GM19023 (cell line): ENCODE measurements around the gene AKAP8L.
A peak's percentile ranks its signal among the peaks of the same experiment; 100 is the strongest.

Experiments
- ATAC-seq: cut with Tn5 transposase; IDR thresholded peaks from one replicate; pipeline ENCODE4 v1.9.1; 2021; ENCODE audit warnings: mild to moderate bottlenecking, moderate library complexity; ENCODE audit not compliant: unreplicated experiment

AKAP8L gene

DNA sequence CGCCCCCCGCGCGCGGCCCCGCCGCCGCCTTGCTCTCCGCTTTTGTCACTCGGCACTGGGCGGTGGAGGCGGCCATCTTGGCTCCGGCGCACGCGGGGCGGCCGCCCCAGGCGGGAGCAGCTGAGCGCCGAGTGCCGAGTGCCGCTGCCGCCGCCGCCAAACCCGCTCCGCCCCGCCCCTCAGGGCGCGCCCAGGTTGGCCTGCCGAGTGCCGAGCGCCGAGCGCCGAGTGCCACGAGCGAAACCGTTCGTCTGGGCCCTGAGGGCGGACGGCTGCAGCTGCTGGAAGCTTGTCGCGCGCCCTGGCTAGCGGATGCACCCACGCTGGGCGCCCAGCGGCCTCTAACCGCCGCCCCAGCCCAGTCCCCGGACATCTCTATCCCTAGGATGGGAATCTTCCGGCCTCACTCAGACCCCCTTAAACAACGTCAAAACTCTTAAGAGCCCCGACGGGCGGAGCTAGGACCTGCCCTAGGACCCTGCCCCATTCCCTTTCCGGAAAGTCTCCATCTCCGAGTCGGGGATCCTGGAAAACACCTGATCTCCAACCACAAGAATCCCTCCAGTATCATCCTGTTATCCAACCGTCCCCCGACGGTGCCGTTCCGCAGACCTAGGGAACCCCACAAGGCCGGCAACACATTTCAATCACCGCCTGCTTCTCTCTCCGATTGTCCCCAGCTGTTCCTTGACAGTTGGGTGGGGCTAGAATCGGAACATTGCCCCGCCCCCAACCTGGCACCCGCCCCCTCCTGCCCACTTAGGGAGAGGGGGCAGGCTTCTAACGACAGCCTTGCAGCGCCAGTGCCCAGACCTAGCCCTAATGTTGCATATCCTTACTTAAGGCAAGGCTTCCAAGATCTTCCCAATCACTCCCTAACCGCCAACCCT, 14.1 kb upstream of the AKAP8L start:
- peak; percentile 70 for ATAC-seq

DNA sequence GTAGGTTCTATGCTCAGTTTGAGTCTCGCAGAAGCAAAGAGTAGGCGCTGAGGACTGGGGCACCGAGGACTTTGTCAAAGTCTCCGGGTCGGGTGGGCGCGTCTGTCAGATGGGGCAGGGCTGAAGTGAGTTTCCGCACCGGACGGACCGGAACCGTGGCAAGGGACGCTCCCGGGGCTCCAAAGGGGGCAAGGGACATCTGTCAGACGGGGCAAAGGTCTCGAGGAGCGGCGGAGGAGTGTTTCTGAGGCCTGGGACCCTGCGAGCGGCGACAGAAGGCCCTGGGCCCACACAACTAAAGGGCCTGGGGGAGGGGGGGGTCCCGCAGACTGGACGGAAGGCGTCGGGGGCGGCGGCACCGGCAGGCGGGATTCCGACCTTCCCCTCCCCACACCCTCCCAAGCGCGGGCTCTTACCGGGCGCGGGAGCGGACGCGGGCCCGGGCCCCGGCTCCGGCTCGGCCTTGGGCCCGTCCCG, 13.3 kb upstream of the AKAP8L start:
- no peak for ATAC-seq

DNA sequence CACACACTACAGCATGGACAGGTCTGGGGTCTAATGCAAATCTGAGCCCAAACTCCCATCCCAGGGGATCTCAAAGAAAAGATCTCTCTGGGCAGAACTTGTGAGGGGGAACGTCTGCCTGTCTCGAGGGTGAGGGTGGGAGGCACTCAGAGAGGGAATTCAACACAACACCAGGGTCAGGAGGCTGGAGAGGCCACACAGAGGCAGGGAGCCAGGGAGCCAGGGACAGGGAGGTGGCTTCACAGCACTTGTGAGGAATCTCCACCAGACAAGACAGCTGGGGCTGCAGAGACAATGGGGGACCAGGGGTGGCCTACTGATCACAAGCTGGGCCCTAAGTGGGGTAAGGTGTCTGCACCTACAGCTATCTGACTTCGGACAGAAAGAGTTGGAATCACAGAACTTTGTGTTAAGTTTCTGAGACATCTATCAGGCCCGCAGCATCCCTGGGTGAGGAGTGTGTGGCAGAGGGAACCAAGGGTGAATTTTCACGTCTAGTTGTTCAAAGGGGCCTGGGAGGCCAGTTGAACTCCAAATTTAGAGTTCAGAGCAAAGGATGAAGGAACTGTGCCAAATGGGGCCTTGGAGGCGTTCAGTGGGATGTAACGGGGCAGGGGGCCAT, 12.7 kb upstream of the AKAP8L start:
- no peak for ATAC-seq

DNA sequence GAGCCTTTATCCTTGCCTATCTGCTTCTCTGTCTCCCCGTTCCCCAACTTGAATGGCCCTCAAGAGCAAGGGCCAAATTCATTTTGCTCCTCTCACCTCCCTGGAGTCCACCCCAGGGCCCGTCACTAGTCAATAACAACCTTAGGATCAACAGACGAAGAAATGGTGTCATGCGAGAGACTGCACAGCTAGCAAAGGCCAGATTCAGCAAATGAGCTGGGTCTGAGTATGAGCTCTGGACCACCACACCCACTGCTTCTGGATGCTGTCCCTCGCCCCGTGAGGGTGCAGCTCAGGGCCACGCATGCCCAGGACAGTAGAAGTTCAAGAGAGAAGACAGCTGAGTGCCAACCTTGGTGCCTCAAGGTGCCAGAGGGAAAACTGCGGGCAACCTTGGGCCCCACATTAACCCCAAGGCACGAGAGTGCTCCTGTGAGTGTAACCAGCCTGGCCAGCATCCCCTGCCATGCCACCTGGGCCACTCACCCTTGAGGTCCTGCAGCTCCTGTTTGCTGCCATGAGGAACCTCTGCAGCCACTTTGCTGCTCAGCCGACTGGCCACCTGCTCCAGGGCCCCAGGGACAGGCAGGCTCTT, 11.8 kb upstream of the AKAP8L start:
- no peak for ATAC-seq

DNA sequence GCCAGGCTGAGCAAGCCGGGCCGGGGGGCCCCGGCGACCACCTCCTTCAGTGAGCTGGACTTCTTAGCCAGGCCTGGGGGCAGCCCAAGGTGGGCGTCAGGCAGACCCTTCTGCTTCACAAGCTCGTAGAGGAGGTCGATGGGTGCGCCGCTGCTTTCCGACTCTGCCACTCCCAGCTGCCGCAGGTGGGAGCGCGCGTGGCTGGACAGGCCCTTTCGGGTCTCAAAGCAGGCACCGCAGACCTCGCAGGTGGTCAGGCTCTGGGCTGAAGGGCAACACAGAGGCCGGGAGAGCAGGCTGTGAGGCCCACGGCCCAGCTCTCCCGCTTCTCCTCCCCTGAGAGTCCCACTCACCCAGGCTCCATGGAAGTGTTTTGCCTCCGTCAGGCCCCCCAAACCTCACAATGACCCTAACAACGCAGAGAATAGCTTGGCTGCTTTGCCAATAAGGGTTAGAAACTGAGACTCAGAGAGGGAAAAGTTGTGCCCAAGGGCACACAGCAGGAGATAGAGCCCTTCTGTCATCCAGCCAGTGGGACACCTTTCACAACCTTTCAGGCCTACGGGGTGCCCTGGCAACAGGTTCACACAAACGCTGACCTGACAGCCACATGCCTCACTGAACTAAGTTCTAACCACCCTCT, 11.2 kb upstream of the AKAP8L start:
- no peak for ATAC-seq

DNA sequence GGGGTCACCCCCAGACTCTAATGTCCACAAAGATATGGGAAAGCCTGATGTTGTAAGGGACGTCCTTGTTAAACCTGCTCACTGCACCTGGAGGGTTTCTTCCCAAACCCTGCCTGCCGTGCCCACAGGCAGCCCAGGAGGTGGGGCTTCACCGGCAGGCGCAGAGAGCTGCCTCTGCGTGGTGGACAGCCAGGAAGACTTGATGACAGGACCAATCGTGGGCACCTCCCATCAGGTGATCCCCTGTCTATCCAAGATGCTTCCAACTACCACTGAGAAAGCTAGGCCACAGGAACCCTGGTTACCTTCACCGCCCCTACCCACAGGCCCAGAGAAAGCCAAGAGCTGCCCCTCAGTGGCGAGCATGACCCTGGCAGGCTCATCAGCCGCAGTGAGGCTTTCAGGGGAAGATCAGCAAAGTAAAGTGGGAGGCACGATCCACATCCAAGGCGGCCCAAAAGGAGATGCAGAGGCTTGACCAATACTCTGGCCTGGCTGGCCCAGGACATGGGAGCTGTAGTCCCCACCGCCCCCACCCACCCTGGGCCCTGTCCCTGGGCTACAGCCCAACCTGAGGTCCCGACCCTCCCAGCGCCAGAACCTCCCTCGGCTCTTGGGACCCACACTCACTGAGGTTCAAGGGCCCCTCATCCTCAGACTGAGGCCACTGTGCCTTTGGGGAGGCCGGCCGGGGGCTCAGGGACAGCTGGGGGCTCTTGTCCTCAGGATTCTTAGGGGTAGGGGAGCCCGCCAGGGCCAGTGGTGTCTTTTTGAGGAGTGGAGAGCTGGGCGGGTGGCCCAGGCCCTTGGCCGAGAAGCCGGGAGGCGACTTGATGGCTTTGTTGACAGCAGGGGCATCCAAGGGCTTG, 10.4 kb upstream of the AKAP8L start:
- no peak for ATAC-seq

DNA sequence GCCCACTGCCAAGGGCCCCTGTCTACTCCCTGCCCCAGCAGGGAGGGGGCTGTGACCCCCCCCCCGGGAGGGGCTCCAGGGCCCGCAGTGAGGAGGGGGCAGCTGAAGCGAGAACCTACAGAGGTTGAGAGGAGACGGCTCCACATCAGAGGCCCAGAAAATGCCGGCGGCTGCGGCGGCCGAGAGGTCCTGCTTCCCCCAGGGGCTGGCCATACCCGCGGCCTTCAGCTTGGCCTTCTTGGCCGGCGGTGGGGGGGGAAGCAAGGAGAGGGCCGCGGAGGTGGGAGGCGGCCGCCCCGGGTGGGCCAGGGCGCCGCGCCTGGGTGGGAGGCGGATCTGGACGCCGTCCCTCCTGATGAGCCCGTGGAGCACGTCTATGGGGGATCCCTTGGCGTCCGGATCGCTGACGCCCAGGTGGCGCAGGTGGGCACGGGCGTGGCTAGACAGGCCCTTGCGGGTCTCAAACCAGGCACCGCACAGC, 9.2 kb upstream of the AKAP8L start:
- ATAC-seq = no peak

DNA sequence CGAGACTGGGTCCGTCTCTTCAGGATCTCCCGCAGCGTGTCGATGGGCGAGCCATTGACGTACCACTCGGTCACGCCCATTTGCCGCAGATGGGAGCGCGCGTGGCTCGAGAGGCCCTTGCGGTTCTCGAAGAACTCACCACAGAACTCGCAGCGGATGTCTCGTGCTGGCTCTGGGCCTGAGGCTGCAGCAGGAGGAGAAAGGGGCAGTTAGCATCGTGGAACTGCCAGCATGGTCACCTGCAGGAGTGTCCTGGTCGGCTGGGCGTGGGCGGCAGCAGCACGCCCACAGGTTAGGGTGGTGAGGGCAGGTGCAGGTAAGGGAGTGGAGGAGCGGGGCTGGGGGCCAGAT, 8.5 kb upstream of the AKAP8L start:
- no peak for ATAC-seq

DNA sequence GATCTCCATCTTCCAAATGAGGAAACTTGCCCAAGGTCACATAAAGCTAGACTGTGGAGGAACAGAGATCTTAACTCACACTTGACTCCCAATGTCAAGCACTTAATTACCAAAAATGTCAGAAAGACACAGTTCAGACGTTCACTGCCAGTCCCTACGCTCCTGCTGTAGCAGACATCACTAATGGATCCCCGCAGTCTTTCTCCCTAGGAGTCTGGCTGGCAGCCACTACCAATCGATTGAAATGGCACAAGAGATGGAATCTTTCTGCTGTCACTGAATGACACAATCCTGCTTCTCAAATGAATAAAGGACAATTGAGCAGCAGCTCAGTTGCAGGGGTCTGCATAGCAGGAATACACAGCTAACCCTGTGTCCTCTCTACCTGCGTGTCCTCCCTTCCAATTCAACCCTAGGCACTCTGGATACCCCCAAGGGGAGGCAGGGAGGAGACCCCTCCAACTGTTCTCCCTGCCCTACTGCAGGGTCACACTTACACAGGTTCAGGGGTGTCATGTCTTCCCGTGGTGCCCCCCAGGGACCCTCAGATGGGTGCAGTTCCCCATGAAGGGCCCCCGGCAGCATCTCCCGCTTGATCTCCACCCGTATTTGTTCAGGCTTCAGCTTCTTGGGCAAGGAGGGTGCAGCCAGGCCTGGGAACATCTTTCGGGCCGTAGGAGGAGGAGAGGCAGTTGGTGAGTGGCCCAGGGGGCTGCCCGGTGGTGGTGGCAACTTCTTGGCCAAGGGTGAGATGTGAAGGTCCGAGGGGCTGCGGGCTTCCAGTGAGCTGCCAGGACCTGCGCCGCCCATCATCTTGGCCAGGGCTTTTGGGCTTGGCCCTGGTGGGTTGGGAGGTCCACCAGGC, 7.9 kb upstream of the AKAP8L start:
- ATAC-seq = no peak

DNA sequence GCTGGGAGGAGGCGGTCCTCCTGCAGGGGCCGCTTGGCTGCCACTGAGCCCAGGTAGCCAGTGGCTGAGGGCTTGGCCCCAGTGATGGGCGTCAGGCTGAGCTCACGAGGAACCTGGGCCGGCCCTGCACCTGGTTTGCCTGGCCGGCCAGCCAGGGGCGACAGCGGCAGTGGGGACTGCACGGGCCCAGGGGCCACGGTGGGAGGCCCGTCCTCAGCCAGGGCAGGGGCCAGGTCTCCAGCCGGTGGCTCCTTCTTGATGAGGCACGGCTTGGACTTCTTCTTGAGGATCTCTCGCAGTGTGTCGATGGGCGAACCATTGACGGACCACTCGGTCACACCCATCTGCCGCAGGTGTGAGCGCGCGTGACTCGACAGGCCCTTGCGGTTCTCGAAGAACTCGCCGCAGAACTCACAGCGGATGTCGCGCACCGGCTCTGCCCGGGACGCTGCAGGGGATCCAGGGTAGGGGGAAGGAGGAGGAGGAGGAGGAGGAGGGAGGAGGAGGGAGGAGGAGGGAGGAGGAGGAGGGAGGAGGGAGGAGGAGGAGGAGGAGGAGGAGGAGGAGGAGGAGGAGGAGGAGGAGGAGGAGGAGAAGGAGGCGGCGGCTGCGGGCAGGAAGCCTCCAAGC, 6.6 kb upstream of the AKAP8L start:
- no peak for ATAC-seq

DNA sequence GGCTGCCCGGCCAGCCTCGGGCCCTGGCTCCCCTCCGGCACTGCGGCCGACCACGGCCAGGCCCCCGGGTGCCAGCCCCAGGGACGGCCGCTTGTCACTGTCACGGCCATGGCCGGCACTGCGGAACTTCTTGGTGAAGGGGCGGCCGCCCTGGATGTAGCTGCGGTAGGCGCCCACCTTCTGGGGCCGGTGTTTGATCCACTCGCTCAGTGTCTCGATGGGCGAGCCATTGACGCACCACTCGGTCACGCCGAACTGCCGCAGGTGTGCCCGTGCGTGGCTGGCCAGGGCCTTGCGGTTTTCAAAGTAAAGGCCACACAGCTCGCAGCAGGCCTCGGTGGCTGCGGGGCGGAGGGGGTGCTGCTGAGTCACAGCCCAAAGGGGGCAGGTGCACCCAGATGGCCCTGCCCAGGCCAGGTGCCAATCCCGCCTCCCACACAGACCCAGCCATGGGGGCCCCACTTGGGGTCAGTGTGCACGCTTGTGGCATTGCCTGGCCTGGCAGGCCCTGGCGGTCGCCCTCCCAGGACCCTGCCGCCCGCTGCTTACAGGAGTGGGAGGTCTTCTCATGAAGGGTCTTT, 6.0 kb upstream of the AKAP8L start:
- ATAC-seq = no peak

DNA sequence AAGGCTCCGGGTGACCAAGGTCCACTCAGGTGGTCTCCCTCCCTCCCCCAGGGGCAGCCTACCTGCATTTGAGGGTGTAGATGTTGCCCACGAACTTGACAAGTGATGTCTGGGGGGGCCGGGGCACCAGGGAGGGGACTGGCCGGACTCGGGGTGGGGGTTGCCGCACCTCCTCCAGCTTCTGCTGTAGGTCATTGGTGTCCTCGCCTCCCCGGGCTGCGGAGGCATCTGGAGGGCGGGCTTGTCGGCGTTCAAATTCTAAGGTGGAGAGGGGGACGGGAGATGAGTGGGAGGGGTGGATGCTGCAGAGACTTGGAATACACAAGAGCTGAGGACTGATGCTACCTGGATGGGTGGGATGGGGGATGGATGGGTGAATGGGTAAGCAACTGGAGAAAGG, 5.3 kb upstream of the AKAP8L start:
- ATAC-seq = no peak

DNA sequence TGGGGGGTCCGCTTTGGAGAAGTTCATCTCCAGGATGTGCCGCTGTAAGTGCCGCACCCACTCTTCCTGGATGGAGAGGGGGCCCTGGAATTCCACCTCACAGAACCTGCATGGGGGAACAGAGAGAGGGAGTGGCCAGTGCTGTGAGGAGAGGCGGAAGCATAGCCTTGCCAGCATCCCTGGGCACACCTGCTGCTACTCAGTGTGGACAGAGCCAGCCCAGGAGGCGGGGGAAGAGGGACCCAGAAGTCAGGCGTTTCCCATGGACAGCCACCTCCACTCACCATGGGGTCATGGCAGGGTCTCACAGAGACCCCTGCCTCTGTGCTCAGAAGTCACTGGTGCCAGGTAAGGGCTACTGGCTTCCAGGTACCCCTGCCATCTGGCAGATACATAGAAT, 4.3 kb upstream of the AKAP8L start:
- no peak for ATAC-seq

DNA sequence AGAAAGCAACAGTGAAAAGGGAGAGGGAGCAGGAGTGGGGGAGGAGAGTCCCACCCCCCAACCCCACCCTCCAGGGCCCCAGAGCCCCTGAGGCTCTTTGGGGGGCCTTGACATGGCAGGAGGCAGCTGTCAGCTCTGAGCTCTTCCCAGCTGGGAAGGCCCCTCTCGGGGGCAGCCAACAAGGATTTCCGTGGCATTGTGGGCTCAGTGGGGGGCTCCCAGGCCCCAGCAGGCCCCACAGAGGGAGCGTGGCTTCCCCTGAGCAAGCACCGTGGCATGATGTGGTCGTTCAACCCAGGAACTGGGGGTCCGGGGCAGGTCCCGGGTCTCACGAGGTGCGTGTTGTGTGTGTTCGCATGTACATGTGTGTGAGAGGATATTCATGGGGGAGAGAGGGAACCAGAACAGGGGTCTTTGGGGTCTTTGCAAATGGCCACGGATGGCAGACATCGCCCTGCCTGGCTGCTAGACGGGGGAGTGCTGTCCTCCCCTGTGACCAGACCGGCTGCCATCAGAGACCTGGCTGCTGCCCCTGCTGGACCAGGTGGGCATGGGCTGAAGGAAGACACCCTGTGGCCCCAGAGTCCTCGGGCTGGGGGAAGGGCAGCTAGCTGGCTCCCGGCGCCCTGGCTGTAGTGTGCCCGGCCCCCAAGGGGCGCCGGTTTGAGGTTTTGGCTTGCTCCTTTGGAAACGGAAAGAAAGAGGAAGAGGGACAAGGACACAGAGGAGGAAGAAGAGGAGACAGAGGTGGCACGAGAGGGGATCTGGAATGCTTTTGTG, 3.7 kb upstream of the AKAP8L start:
- ATAC-seq = no peak

DNA sequence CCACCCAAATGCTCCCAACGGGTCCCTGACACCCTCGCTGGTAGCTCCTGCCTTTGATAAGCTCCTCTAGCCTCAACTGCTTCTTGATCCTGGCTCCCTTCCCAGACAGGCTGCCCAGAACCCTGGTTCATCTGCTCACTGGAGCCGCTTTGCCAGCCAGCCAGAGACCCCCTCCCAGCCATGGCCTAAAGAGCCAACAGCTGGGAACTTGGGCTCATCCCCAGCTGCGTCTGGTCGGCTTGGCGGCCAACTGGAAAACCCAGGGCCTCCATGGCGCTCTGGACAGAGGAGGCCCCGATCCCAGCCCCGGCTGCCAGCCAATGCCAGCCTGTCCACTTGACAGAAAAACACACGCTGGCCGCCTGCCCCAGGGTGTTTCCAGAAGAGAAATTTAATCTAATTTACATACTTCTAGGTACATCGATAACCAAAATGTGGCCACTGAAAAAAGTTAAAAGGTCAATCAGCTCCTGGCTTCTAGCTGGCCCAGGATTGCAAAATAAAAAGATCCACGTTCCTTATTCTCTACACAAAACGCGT, 3.0 kb upstream of the AKAP8L start:
- ATAC-seq = no peak

DNA sequence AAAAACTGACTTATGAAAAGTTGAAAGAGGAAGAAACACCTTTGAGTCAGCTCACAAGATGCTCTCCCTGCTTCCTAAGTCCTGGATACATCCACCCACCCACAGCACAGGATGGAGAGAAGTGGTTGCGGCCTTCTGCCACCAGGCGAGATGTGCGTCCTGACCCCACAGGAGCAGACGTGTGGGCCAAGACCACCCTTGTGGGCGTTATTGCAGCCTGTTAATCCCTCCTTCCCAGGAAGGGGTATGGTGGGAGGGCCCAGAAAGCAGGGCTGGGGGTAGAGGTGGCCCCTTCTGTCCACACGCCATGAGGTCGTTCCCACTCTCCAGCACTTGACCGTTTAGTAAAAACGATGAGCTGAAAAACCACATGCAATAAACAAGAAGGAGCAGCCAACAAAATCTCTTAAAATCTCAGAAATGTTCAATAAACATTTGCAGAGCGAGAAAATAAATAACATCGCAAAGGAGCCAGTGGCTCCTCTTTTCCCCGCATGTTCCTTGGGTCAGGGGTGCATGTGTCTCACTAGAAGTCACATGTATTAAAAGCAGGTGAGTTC, 2.4 kb upstream of the AKAP8L start:
- no peak for ATAC-seq

DNA sequence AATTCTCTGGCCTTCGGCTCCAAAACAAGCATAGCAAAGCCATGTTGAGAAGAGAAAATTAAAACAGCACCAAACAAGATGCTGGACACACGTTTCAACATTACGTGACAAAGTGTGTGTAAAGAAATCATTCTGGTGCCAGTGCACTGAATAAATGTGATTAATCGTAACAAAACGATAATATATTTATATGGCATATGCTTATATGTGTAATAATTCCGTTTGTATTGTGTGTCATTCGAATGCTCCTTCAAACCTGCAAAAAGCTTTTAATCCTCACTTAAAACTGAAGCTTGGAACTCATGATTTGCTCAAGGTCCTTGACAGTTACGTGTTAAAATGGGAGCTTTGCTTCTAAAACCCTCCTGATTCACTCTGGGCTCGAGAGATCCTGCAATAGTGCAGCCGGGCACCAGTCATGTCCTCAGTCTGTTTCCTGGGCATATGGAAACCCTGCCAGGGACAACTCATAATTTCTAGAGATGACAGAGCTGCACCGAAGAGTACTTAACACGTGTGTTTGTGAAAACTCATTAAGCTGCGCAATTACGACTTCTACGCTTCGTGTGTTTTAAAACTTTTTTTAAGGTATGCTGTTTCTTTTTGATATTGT, 731 bp upstream of the AKAP8L start:
- no peak for ATAC-seq
